GM18520 (cell line): ENCODE measurements around the gene BACE1-AS.
"Not testable (repeated sequence)": the region's sequence is repeated elsewhere in the genome, so short reads cannot be mapped to it uniquely, and the experiment has no call there.

Experiments used
- ATAC-seq: cut with Tn5 transposase; IDR thresholded peaks from one replicate; pipeline ENCODE4 v1.9.1; 2021; ENCODE audit not compliant: unreplicated experiment

Gene BACE1-AS

DNA sequence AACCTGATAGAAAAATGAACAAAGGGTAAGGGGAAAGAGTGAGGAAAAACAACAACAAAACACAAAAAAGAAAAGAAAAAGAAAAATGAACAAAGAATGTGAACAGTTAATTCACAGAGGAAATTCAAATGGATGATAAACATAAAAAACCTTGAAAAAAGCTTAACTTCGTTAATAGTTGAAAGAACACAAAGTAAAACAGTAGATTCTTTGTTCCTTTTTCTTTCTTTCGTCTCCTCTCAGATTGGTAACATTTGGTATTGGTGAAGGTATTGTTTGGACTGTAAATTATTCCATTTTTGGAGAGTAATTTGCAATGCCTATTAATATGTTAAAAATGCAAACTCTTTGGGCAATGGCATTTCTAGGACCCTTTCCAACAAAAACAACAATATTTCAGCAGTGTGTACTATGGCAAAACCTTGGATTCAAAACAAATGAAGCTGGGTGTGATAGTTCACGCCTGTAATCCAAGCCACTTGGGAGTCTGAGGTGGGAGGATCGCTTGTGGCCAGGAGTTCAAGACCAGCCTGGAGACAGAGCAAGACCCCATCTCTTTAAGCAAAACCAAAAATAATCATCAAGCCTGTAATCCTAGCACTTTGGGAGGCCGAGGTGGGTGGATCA is 28.2 kb downstream of the BACE1-AS start:
- no peak for ATAC-seq

DNA sequence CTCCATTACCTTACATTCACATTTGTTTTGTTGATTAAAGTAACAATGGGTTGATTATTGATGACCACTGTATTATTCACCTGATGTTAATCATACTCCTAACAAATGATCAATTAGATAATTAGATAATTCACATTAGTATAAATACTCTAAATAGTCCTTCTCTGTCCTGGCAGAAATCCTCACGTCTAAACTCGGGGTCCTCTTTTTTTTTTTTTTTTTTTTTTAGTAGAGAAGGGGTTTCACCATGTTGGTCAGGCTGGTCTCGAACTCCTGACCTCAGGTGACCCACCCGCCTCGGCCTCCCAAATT is 36.1 kb downstream of the BACE1-AS start:
- not testable (repeated sequence) for ATAC-seq

DNA sequence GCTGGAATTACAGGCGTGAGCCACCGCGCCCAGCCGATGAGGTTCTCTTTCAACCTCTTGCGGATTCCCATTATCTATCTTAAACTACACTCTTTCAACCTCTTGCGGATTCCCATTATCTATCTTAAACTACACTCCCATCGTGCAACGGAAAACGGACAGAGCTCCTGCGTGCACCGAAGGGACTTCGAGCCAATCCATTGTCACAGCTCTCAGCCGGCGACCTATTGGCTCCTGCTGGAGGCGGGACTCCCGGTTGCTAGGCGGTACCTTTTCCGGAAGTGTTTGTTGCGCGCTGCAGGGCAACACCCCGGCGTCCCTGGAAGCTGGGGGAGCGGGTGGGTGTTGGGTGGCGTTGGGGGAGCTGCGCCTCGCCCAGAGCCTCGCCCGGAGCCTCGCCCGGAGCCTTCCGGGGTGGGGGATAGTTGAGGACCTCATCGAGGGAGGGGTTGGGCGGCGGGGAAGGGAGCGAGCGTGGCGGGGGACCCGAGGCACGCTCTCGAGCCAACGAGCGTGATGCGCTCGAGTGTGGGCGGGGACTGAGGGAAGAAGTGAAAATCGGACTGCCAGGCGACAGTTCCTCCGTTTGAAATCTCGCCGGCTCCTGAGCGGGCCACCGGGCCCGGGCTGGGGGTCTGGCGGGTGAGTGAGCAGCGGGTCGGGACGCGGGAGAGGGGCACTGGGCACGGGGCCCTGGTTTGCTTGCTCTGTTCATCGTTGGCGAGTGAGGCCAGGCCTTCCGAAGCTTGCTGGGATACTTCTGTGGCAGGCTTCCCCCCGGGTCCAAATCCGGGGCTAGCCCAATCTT is 36.6 kb downstream of the BACE1-AS start, which contains the start of gene CEP164:
Gene CEP164, plus strand, starts transcription at position 288 of the 808 bp plus-strand sequence. CDS start 10,733 bp downstream, outside the sequence.
- peak; percentile 97 for ATAC-seq

DNA sequence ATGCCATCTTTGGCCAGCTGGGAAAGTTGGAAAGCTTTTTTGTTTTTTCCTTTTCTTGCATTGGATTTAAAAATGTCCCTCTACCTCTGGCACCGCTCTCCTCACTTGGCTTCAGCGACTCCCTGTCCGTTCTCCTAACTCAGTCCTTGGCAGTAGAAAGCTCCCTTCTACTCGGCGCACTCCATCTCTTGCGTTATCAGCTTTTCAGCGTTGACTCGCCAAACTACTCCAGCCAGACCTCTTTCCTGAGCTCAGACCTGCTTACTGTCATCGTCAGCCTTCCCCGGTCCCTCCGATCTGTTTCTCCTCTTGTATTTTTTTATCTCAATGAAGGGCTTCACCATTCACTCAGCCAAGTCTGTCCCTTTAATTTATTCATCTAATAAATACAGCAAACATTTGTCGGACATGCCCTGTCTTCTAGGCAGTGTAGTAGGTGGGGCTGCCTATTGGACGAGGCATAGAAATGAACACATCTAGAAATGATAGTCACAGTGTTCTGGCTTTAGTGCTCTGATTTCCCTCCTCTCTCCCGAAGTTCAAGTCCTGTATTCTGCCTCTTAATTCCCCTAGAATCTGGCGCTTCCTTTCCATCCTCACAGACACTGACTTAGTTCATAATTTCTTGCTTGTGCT is 37.3 kb downstream of the BACE1-AS start:
- no peak for ATAC-seq

DNA sequence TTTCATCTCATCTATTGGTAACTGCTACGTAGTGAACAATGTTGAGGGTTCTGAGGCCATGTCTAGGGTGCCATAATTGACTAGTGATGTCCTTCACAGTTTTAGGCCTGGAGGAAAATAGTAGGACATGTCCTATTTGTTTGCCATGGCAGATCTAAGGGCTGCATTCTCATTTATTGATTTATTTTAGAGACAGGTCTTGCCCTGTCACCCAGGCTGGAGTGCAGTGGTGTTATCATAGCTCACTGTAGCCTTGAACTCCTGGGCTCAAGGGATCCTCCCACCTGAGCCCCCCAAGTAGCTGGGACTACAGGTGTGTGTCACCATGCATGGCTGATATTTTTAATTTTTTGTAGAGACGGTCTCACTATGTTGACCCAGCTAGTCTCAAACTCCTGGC is 41.7 kb downstream of the BACE1-AS start:
- no peak for ATAC-seq

DNA sequence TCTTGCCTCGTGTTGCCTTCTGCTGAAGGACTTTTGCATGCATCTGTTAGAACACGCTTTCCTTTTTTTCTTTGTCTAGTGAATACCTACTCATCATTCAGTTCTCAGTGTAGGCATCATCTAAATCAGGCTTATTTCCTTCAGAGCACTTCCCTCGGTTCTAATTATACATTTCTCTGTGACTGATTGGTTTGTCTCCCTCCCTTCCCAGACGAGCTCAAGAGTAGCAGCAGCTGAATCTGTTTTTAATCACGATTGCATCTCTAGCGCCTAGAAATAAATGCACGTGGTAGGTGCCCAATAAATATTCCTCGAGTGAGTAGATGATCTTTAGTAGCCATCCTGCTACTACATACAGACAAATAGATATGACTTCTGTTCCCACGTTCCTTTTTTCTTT is 42.8 kb downstream of the BACE1-AS start:
- ATAC-seq = no peak

DNA sequence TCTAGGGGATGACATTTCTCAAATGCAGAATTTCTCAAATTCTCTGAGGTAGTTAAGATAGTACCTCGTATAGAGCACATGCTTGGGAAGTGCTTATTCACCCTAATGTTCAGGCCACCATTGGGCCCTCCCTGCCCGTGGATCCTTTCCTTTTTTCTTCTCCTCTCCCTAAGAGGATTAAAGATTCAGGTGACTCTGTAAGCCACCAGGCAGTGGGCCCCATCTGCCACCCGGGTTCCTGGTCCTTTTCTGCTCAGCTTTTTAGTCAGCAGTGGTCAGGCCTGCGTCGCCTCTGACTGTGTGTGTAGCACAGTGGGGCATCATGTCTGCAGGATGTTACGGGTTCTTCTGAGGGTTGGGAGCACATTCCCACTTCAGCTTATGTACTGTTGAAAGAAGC is 43.8 kb downstream of the BACE1-AS start:
- no peak for ATAC-seq

DNA sequence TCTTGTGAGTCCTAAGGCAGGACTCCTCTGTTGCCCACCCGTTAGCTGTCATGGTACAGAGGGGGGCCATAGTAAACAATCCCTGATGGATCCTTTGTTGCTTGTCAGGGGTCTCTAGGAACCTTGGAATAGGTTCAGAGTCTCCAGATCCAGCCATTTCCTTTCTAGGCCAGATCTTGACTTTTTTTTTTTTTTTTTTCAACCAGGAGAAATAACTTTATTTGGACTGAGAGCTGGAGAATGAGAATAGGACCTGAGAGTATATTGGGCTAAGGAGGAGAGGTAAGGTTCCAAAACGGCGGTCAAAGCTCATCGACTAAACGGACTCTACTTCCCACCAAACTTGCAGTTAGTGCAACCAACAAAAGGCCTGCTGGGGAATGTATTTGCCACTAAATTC is 44.3 kb downstream of the BACE1-AS start:
- ATAC-seq = no peak

DNA sequence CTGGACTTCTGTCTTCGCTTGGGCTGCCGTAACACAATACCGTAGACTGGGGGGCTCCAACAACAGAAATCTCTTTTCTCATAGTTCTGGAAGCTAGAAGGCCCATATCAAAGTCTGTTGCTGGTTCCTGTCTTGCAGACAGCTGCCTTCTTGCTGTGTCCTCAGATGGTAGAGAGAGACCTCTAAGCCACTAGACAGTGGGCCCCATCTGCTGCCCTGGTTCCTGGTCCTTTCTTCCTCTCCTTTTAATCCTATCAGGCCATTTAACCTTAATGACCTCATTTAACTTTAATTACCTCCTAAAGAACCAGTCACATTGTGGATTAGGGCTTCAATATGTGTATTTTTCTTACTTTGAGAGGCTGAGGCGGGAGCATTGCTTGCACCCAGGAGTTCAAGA is 45.9 kb downstream of the BACE1-AS start:
- ATAC-seq = no peak
